Right lobe of liver (tissue), 6 donors: ENCODE data around the gene GGACT. TPM values are rescaled to one million over a fixed set of nuclear protein-coding genes. Genes with fewer than 3 reads are reported as not detected.

Experiments
- ATAC-seq, 4 donors: fragments of 200-7000 bp; cut with Tn5 transposase; one replicate each; pipeline ENCODE4 v1.9.1; 2020; ENCODE audit warnings: mild to moderate bottlenecking in 4 of 4, moderate library complexity in 4 of 4
- DNase-seq, 3 donors: peaks; one replicate each; pipeline ENCODE4 v3.0.0-alpha.2; 2020
- H3K27ac ChIP-seq, 3 donors: fragments of 200-600 bp; one replicate each; pipeline ENCODE4 v1.8.0; 2022
- H3K27me3 ChIP-seq, 2 donors: fragments of 200-600 bp; one replicate each; pipeline ENCODE4 v1.8.0; 2022
- H3K36me3 ChIP-seq, 4 donors: fragments of 200-600 bp; sonication (generic) in 1 of 4; one replicate each; pipeline versions ENCODE4 v1.5.1 to v1.8.0; 2017 to 2022; ENCODE audit warnings: control low read depth in 1 of 4
- H3K4me1 ChIP-seq, 4 donors: fragments of 200-600 bp; sonication (generic) in 1 of 4; one replicate each; pipeline versions ENCODE4 v1.5.1 to v1.8.0; 2017 to 2022; ENCODE audit warnings: control low read depth in 1 of 4
- H3K4me3 ChIP-seq, 3 donors: fragments of 200-600 bp; one replicate each; pipeline ENCODE4 v1.8.0; 2022
- H3K9me3 ChIP-seq, 4 donors: fragments of 200-600 bp; sonication (generic) in 1 of 4; one replicate each; pipeline versions ENCODE4 v1.5.1 to v1.8.0; 2017 to 2022; ENCODE audit warnings: control low read depth in 1 of 4
- CTCF ChIP-seq, 4 donors: fragments of 200-600 bp in 3 of 4; fragments of 450-650 bp in 1 of 4; IDR thresholded peaks; one replicate each; pipeline versions ENCODE4 v1.5.1 to v1.8.0; 2016 to 2022; ENCODE audit warnings: antibody characterized with exemption in 4 of 4, mild to moderate bottlenecking in 2 of 4
- POLR2A ChIP-seq: fragments of 450-650 bp; IDR thresholded peaks from one replicate; pipeline ENCODE4 v1.6.1; 2017; ENCODE audit warnings: antibody characterized with exemption, mild to moderate bottlenecking
- WGBS: methylation state at CpG from one replicate; pipeline ENCODE4 v1.1.6; 2018; ENCODE audit warnings: low coverage, low lambda C conversion rate; ENCODE audit not compliant: insufficient coverage; ENCODE audit errors: missing lambda C conversion rate; 5-methylcytosine and 5-hydroxymethylcytosine counted together
- intact Hi-C, 2 donors: fragments of 100-400 bp; cut with DNase I; formaldehyde crosslinking; loops; one replicate each; pipeline versions ENCODE4 v1.11.2 to v1.14.1; 2022
- total RNA-seq, 6 experiments: library from RNA; depleted of rRNA in 2 of 6; stranded (reverse); fragments of >200 nt in 2 of 6; fragmentation: NEBNext Ultra II Directional in 3 of 6; extraction: Animal tissue kit (Norgen Biotek cat#: 25700) in 3 of 6; gene quantifications; one replicate each; pipeline versions ENCODE4 v1.1.0 to v1.2.4, GENCODE V29; 2016 to 2023
- donor health status: DM: no; HTN: yes; CAD: no.
- donor health status: DM: no; HTN: no; CAD: no.
- donor health status: DM: no; HTN: no; CAD: no.
- donor health status: DM: no; HTN: yes; CAD: no.
- donor health status: DM: no; HTN: yes; CAD: no.

Gene GGACT
- total RNA-seq, 6 experiments from 2014 or later: 4.7 to 9.0 (median 5.9) TPM

DNA sequence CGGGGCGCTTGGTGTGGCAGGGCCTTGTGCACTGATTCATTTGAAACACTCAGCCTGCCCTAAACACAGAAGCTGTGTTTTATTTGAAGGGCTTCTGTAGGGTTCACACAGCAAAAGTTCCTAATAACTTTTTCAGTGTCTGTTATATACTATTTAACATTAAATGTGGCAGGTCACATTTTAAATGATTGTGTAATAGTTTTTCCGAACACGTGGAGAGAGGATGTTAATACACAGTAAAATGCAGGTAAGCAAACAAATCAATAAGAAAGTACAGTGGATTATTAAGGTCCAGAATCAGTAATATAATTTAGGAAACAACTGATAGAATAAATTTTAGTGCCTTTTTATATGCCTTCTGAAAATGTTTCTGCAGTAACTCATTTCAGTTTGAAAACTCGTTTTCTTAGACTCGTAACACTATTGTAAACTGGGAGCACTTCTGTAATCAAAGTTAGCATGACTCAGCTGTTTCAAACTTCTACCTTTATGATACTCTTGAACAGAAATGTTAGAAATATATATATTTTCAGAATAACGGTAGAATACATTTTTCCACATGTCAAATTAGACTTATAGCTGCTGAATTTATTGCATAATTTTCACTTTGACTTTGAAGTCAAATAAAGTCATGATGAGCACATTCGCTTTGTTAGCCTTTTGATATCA, 70.1 kb downstream of the GGACT start:
- H3K4me1 ChIP-seq: peaks cover 0 to 42% (median 10%) of the 10 kb centered on the region in 4 donors
- intact Hi-C loops: no loop called here
- H3K36me3 ChIP-seq: no peaks in the 10 kb centered on the region
- no peak for TF ChIP-seq POLR2A
- TF ChIP-seq CTCF (IDR thresholded peaks at IDR 0.05): no peak
- no peaks in the 10 kb centered on the region for H3K27me3 ChIP-seq
- WGBS: 46% methylated on average over 8 of the region's 8 CpGs
- peak overlapping the region; percentile 12 to 91 (median 85) for H3K27ac ChIP-seq
- H3K4me3 ChIP-seq: no peak overlapping the region
- no peak for DNase-seq
- no peaks in the 10 kb centered on the region for H3K9me3 ChIP-seq
- ATAC-seq: peak; percentile 6 to 28 (median 15)

GRCh38 chr13:100517728-100518127, 70.9 kb downstream of the GGACT start:
- TF ChIP-seq CTCF (IDR thresholded peaks at IDR 0.05): no peak
- no peak for TF ChIP-seq POLR2A
- Histone ChIP-seq H3K9me3 (no peaks in the 10 kb centered on the region), H3K4me1 (peaks cover 0 to 34% (median 7%) of the 10 kb centered on the region in 4 donors), H3K27me3 (no peaks in the 10 kb centered on the region), H3K36me3 (no peaks in the 10 kb centered on the region), H3K4me3 (no peak overlapping the region), H3K27ac (peak overlapping the region; percentile 12 to 91 (median 85))
- DNase-seq: no peak
- WGBS: 61% methylated on average over 10 of the region's 13 CpGs
- intact Hi-C loops: no loop called here
- peak in 1 of 4 donors; percentile 4 for ATAC-seq

DNA sequence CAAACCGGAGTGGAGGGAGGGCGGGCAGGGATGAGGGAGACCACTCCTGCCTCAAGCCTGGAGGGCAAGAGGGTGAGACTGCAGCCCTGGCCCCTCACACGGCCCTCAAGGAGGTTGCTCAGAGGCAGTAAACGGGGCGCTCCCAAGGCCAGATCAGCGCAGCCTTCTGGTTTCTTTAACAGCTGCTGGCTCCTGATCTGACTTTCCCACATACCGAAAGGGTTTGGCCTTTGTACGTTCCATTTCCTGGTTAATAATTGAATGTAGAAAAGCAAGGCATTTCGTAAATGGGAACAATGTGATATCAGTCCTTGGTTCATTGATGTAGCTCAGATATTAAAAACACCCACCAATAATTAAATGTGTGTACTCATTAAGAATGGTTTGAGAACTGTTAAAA, 71.5 kb downstream of the GGACT start:
- ATAC-seq: peak; percentile 80 to 87 (median 86)
- no peaks in the 10 kb centered on the region for H3K27me3 ChIP-seq
- peak; percentile 47 to 81 (median 78) for DNase-seq

DNA sequence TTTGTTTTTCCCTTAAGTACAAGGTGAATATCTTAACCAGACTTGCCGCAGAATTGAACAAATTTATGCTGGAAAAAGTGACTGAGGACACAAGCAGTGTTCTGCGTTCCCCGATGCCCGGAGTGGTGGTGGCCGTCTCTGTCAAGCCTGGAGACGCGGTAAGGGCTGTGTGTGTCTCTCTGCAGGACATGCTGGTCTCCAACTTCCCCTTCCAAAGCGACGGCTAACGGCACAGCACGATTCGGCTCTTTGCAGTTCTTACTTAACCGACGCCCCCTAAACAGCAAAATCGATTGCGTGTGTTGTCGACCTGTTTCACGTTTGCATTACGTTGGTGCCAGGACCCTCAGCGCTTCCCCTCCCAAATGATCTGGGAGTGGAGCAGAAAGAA, 73.2 kb downstream of the GGACT start:
- Histone ChIP-seq H3K27ac (no peak overlapping the region), H3K9me3 (no peaks in the 10 kb centered on the region), H3K4me3 (no peak overlapping the region), H3K36me3 (no peaks in the 10 kb centered on the region), H3K27me3 (no peaks in the 10 kb centered on the region), H3K4me1 (peaks cover 0 to 32% (median 7%) of the 10 kb centered on the region in 4 donors)
- WGBS: 63% methylated on average over 12 of the region's 20 CpGs
- TF ChIP-seq CTCF (IDR thresholded peaks at IDR 0.05) (no peak), POLR2A (no peak)
- no peak for ATAC-seq
- DNase-seq: no peak
- intact Hi-C loops: no loop called here

More for the DNA sequence above, 71.5 kb downstream of the GGACT start:
- intact Hi-C loops: no loop called here
- H3K4me1 ChIP-seq: peaks cover 0 to 32% (median 7%) of the 10 kb centered on the region in 4 donors
- TF ChIP-seq POLR2A: peak; percentile 80
- no peak for TF ChIP-seq CTCF (IDR thresholded peaks at IDR 0.05)
- WGBS: 25% methylated on average over 7 of the region's 9 CpGs
- H3K4me3 ChIP-seq: no peak overlapping the region
- H3K27ac ChIP-seq: peak overlapping the region; percentile 12 to 91 (median 85)
- no peaks in the 10 kb centered on the region for H3K36me3 ChIP-seq
- H3K9me3 ChIP-seq: no peaks in the 10 kb centered on the region
